ENCODE measurements around the gene CMYA5. TPM values are rescaled to one million over a fixed set of nuclear protein-coding genes. Genes with fewer than 3 reads are reported as not detected.

Gene CMYA5
- total and polyA plus RNA-seq, 9 of the 15 experiments (the other 6 are each of a cell fraction or from before 2014, with no cell fraction given), result 0.18 to 1.1 (median 0.32) TPM

DNA sequence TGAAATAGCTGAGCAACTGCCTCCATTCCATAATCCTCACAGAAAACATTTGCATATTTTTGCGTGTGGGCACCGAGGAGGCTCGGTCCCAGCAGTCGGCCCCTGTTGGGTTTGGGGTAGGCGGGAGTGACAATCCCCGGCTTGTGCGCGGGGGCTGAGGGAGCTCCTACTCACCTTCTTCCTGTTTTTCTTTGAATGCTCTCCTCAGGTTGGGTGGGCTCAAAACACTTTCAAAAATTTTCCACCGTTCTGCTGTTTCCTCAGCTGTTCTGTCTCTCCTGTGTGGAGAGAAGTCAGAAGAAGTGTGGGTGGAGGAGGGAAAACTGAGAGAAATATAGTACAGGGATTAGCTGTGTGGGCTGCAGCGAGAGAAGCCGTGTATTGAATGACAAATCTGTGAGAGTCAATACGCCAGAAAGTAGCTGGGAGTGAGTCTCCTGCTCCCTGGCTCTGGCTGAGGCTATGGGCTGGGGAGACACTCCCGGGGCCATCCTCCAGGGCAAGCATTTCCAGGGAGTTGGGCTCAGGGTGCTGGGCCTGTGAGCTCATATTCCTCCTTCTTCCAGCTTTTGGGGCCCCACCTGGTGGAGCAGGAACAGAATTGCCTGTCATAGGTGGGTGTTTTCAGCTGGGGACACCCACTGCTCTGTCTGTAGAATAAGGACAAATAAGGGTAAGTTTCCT, 84.7 kb downstream of the CMYA5 start:
- Histone ChIP-seq H3K4me2 (ENCODE audit: insufficient read depth, low read length) (0 out of 2 replicates have a peak overlapping the region, but pooled peaks have one; percentile 10), H3K79me2 (ENCODE audit: control insufficient read depth, insufficient read depth, low read length) (no peaks in the 10 kb centered on the region), H3K9me1 (ENCODE audit: control insufficient read depth, insufficient read depth, low read length) (no peaks in the 10 kb centered on the region), H4K20me1 (replicated peaks; ENCODE audit: control insufficient read depth, insufficient read depth, low read length) (no peaks in the 10 kb centered on the region), H3K4me3 (no peak overlapping the region), H3K27ac (ENCODE audit: extremely low read depth, low read depth, low read length) (no peak overlapping the region), H3K27me3 (ENCODE audit: control insufficient read depth in 2 of 2, insufficient read depth in 2 of 2, low read length in 2 of 2) (no peaks in the 10 kb centered on the region), H3K36me3 (ENCODE audit: control insufficient read depth, insufficient read depth, low read length) (no peaks in the 10 kb centered on the region), H2AFZ (ENCODE audit: low read depth, low read length) (peak overlapping the region; percentile 76), H3K9ac (ENCODE audit: insufficient read depth in 1 of 2, low read depth in 2 of 2, low read length in 2 of 2) (no peak overlapping the region), H3K4me1 (replicated peaks in 1 of 2; ENCODE audit: control insufficient read depth in 2 of 2, insufficient read depth in 2 of 2, low read length in 2 of 2) (peaks cover 0 to 2% of the 10 kb centered on the region in 2 experiments; a peak in 1 of 5 replicates), H3K9me3 (replicated peaks; ENCODE audit: control insufficient read depth, insufficient read depth, low read depth, low read length) (0 out of 2 replicates have a peak, but pooled peaks cover 6% of the 10 kb centered on the region)
- BruUV-seq (replicated peaks), result no TSS peak
- intact Hi-C loops (cut with micrococcal nuclease) (loop anchor here (5.0 kb wide), 1 partner anchor 77 kb away; no protein-coding TSS in a partner anchor), in situ Hi-C loops (cut with MboI) (no loop called here)
- DNase-seq (ENCODE audit: extremely low read depth in 1 of 4, low spot score in 3 of 4), result peak; percentile 27 to 69 (median 50)
- ChIA-PET POLR2A (interaction anchor here (0.6 kb wide), 1 partner anchor 1170 kb away, joined by 3 read pairs; no protein-coding TSS in a partner anchor), CTCF (ENCODE audit: low intra/inter-chr PET ratio) (no interaction called here)
- peak; percentile 56 for FAIRE-seq
- peak; percentile 98 for ATAC-seq
- WGBS (ENCODE audit: insufficient coverage, low coverage, missing lambda C conversion rate), result 27% methylated on average over 13 of the region's 13 CpGs
- TF ChIP-seq RAD21 (CRISPR knock-in tag; conservative IDR thresholded peaks at IDR 0.05 in 1 of 2, IDR thresholded peaks at IDR 0.05 in 1 of 2), result peak; percentile 39 to 68; a peak in 3 of 4 replicates
- TF ChIP-seq EGR1 (conservative IDR thresholded peaks at IDR 0.05), result 0 out of 2 replicates have a peak, but pooled peaks have one; percentile 5
- TF ChIP-seq REST (IDR thresholded peaks at IDR 0.05; ENCODE audit: borderline replicate concordance), result peak; percentile 42; the same call in 1 of the 2 replicates
- no peak for TF ChIP-seq REST (CRISPR knock-in tag; IDR thresholded peaks at IDR 0.05; ENCODE audit: low read depth)
- TF ChIP-seq CTCF (IDR thresholded peaks at IDR 0.05 in 2 of 3, conservative IDR thresholded peaks at IDR 0.05 in 1 of 3; ENCODE audit: insufficient read depth in 2 of 3, low read depth in 1 of 3, low read length in 3 of 3), result peak; percentile 63 to 70 (median 64)
- no peak for TF ChIP-seq HNRNPLL (IDR thresholded peaks at IDR 0.05; ENCODE audit: low read depth, low read length, poor library complexity, severe bottlenecking)
- TF ChIP-seq HDGF (IDR thresholded peaks at IDR 0.05), result no peak
- 0 out of 4 replicates have a peak, but pooled peaks of 1 of the 2 experiments have one; percentile 9 for TF ChIP-seq RCOR1 (IDR thresholded peaks at IDR 0.05; ENCODE audit: borderline replicate concordance in 1 of 2, low read depth in 2 of 2, low read length in 2 of 2)
- peak; percentile 46; the same call in 1 of the 2 replicates for TF ChIP-seq SMC3 (conservative IDR thresholded peaks at IDR 0.05; ENCODE audit: insufficient read depth, low read depth, low read length)

Data from K562 (cell line).